H4 (cell line): ENCODE results near the gene RAD51B. TPM values are rescaled to one million over a fixed set of nuclear protein-coding genes. Genes with fewer than 3 reads are reported as not detected.
"Not testable (repeated sequence)": the region's sequence is repeated elsewhere in the genome, so short reads cannot be mapped to it uniquely, and the experiment has no call there.

Experiments
- DNase-seq: peaks from one replicate; pipeline ENCODE4 v3.0.0-alpha.2; 2015; ENCODE audit warnings: low spot score
- total RNA-seq: library from RNA; depleted of rRNA; stranded (reverse); fragments of >200 nt; shearing (Covaris generic); gene quantifications from 2 replicates; pipeline ENCODE4 v1.2.3, GENCODE V29; 2014

RAD51B gene
- total RNA-seq, 1 experiment from 2014 or later, result 11.2 TPM

- no peak for DNase-seq
Measured at GRCh38 chr14:68020493-68020892, 200.9 kb downstream of the RAD51B start.

- DNase-seq, result no peak
Measured at GRCh38 chr14:68020999-68021663, 201.6 kb downstream of the RAD51B start.

GRCh38 chr14:68027276-68027675 lies 207.7 kb downstream of the RAD51B start:
- DNase-seq, result no peak

GRCh38 chr14:68028075-68028474 lies 208.5 kb downstream of the RAD51B start:
- no peak for DNase-seq

GRCh38 chr14:68031011-68031410 lies 211.4 kb downstream of the RAD51B start:
- DNase-seq, result not testable (repeated sequence)

GRCh38 chr14:68032154-68032553 lies 212.6 kb downstream of the RAD51B start:
- DNase-seq, result no peak

- no peak for DNase-seq
Measured at GRCh38 chr14:68033336-68033932, 213.9 kb downstream of the RAD51B start.

GRCh38 chr14:68034896-68035295 lies 215.3 kb downstream of the RAD51B start:
- DNase-seq, result no peak

GRCh38 chr14:68036202-68036601 lies 216.6 kb downstream of the RAD51B start:
- no peak for DNase-seq

GRCh38 chr14:68039593-68039992 lies 220.0 kb downstream of the RAD51B start:
- peak; percentile 7 for DNase-seq

GRCh38 chr14:68040633-68041369 lies 221.2 kb downstream of the RAD51B start:
- no peak for DNase-seq

- DNase-seq, result no peak
Measured at GRCh38 chr14:68041876-68042354, 222.3 kb downstream of the RAD51B start.

- DNase-seq, result peak; percentile 23
Measured at GRCh38 chr14:68042586-68043210, 223.1 kb downstream of the RAD51B start.

- DNase-seq, result no peak
Measured at GRCh38 chr14:68043752-68044151, 224.2 kb downstream of the RAD51B start.

- DNase-seq, result no peak
Measured at GRCh38 chr14:68047906-68048305, 228.3 kb downstream of the RAD51B start.

- not testable (repeated sequence) for DNase-seq
Measured at GRCh38 chr14:68048815-68049214, 229.2 kb downstream of the RAD51B start.

GRCh38 chr14:68050177-68050576 lies 230.6 kb downstream of the RAD51B start:
- DNase-seq, result no peak

- DNase-seq, result no peak
Measured at GRCh38 chr14:68051146-68051545, 231.6 kb downstream of the RAD51B start.

GRCh38 chr14:68060198-68060597 lies 240.6 kb downstream of the RAD51B start:
- no peak for DNase-seq

- DNase-seq, result no peak
Measured at GRCh38 chr14:68062651-68063050, 243.1 kb downstream of the RAD51B start.

- DNase-seq, result no peak
Measured at GRCh38 chr14:68065322-68065721, 245.7 kb downstream of the RAD51B start.

- no peak for DNase-seq
Measured at GRCh38 chr14:68074765-68075381, 255.3 kb downstream of the RAD51B start.
